ENCODE measurements around the gene YIPF5.

- TF ChIP-seq CTCF (IDR thresholded peaks at IDR 0.05) = no peak
- TF ChIP-seq ZFX (IDR thresholded peaks at IDR 0.05; ENCODE audit: borderline replicate concordance) = no peak
These were observed 49.4 kb upstream of the YIPF5 start for GRCh38 chr5:144219869-144220268.
